NCI-H128 (cell line): Measurements from ENCODE around the gene ATF7.
"Not testable (repeated sequence)": the region's sequence is repeated elsewhere in the genome, so short reads cannot be mapped to it uniquely, and the experiment has no call there.

Experiments used
- DNase-seq: peaks from one replicate; lab custom pipeline; 2025; ENCODE audit not compliant: unreplicated experiment; lab: John Stamatoyannopoulos, UW

The ATF7 gene

GRCh38 chr12:53625946-53626701, at the start of gene ATF7:
Gene ATF7, minus strand, starts transcription at chr12:53626382. Its CDS starts 25,382 bp downstream, at chr12:53601000.
- peak; percentile 98 for DNase-seq

- DNase-seq = no peak
These were observed 49.0 kb upstream of the ATF7 start for GRCh38 chr12:53674977-53675700.

GRCh38 chr12:53670971-53671370, 44.8 kb upstream of the ATF7 start:
- DNase-seq = no peak

GRCh38 chr12:53670308-53670707, 44.1 kb upstream of the ATF7 start:
- no peak for DNase-seq

- DNase-seq = no peak
These were observed 40.9 kb upstream of the ATF7 start for GRCh38 chr12:53667080-53667479.

GRCh38 chr12:53664936-53665335, 38.8 kb upstream of the ATF7 start:
- DNase-seq = no peak

GRCh38 chr12:53664191-53664590, 38.0 kb upstream of the ATF7 start:
- no peak for DNase-seq

- DNase-seq = no peak
These were observed 33.9 kb upstream of the ATF7 start for GRCh38 chr12:53660041-53660440.

- no peak for DNase-seq
These were observed 33.4 kb upstream of the ATF7 start for GRCh38 chr12:53659571-53659981.

GRCh38 chr12:53659011-53659551, 32.9 kb upstream of the ATF7 start:
- DNase-seq = no peak

GRCh38 chr12:53657041-53657440, 30.9 kb upstream of the ATF7 start:
- DNase-seq = no peak

GRCh38 chr12:53653595-53653994, 27.4 kb upstream of the ATF7 start:
- no peak for DNase-seq

GRCh38 chr12:53652366-53652765, 26.2 kb upstream of the ATF7 start:
- no peak for DNase-seq

- DNase-seq = no peak
These were observed 25.6 kb upstream of the ATF7 start for GRCh38 chr12:53651737-53652136.

GRCh38 chr12:53646300-53646699, 20.1 kb upstream of the ATF7 start:
- DNase-seq = not testable (repeated sequence)

GRCh38 chr12:53645165-53645564, 19.0 kb upstream of the ATF7 start:
- no peak for DNase-seq

- no peak for DNase-seq
These were observed 18.0 kb upstream of the ATF7 start for GRCh38 chr12:53644133-53644532.

- no peak for DNase-seq
These were observed 17.2 kb upstream of the ATF7 start for GRCh38 chr12:53643232-53643979.

- no peak for DNase-seq
These were observed 11.9 kb upstream of the ATF7 start for GRCh38 chr12:53638057-53638456.

- DNase-seq = no peak
These were observed 10.5 kb upstream of the ATF7 start for GRCh38 chr12:53636641-53637040.

- DNase-seq = not testable (repeated sequence)
These were observed 9.5 kb upstream of the ATF7 start for GRCh38 chr12:53635708-53636107.
